SKM-1 treated with dmso at 0.1 percent for 144 hours (cell line): ENCODE measurements around the gene SNED1.

Experiments
- DNase-seq: peaks from one replicate; lab custom pipeline; 2025; ENCODE audit not compliant: unreplicated experiment; lab: John Stamatoyannopoulos, UW

SNED1 gene

DNA sequence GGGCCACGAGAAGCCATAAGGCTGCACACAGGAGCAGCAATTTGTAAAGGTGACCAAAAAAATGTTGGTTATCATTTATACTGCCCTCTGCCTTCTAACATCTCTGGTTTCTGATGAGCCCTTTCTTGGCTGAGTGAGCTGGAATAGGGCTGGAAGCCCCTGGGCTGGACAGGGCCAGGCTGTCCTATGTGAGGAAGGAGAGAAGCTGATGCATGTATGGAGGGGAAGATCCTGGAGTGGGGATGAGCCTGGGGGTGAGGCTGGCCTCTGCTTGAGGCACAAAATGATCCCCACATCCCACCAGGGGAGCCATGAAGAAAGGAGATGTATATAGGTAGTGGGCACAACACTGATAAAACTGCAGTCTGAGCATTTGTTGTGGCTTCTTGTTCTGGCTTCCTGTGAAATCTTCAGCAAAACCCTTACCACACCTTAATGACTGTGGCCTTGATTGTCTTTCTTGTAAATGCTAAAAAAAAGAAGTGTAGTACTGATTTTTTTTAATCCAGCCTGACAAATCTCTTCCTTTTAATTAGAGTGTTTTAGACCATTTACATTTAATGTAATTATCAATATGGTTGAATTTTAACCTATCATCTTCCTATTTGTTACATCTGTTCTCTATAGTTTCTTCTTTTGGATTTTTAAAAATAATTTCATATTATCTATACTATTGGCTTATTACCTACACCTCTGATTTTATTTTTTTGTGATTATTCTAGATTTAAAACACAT is 5.6 kb downstream of the SNED1 start:
- DNase-seq: no peak

DNA sequence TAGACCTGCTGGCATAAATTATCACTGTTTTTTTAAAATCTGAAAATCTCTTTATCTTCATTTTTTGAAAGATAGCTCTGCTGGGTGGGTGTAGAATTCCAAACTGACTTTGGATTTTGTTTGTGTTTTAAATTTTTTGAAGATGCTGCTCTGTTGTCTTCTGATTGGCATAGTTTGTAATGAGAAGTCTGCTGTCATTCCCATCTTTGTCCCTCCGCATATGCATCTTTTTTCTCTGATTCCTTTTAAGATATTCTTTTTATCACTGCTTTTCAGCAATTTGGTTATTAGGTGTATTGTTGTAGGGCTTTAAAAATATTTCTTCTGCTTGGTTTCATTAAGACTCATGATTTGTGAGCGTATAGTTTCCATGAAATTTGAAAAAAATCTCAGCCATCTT is 7.2 kb downstream of the SNED1 start:
- no peak for DNase-seq

DNA sequence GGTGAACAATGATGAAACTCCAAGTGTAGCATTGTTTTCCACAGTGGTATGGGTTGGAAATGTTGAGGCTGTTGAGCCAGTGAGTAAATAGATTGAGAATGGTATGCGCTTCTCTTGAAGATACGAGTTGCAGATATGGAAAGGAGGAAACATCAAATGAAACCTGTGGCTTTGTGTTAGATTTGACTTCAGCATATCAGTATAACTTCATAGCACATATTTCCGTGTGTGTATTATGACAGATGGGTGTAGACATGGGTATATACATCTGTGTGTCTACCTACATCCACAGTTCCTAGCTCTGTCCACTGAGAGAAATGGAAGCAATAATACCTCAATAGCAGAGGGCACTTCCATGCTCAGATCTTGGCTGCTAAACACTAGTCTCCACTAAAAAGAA is 8.0 kb downstream of the SNED1 start:
- DNase-seq: no peak

DNA sequence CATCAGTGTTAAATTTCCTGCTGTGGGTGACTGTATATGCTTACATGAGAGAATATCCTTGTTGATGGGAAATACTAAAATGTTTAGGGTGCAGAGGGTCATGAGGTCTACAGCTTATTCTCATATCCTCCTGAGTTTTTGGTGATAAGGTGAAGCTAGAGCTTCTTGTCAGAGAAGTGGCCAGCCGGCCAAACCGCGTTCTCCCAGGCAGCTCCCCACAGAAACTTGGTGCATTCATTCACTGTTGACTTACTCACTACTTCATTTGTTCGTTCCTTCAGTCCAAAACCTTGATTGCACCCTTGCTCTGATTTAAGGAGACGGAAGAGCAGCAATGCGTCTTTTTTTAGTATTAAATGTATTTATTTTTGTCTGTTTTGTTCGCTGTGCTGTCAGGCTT is 8.7 kb downstream of the SNED1 start:
- no peak for DNase-seq

DNA sequence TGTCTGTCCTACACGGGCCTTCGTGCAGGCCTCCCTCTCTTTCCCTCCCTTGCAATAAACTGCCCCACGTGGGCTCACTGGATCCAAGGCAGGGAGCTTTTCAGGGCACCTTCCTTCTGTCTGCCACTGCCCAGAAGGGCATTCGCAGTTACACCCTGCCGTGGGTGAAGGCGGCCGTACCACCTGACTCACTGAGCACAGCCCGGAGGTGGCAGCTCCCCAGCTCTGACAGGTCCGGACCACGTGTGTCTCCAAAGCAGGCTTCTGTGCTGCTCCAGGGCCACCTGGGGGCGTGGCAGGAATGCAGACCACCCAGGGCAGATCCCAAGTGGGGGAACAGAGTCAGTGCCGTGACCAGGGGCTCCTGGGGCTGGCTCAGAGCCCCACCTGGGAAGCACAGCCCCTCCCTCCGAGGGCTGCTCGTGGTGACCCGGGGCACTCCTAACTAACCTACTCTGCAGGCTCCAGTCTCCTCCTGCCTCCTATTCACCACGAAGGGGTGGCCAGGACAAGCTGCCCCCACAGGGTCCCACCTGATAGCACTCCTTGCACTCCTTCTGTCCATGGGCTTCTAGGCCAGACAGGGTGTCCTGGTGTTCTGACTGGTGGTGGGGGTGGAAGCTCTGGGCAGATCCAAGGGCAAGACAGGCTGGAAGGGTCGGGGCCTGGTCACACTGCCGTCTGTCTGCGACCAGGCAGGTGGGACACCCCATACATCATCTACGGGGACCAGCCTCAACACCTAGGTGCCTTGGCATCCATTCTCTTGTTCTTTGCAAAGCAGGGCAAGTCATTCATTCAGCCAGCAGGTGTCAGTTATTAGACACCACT is 9.7 kb downstream of the SNED1 start:
- DNase-seq: no peak

DNA sequence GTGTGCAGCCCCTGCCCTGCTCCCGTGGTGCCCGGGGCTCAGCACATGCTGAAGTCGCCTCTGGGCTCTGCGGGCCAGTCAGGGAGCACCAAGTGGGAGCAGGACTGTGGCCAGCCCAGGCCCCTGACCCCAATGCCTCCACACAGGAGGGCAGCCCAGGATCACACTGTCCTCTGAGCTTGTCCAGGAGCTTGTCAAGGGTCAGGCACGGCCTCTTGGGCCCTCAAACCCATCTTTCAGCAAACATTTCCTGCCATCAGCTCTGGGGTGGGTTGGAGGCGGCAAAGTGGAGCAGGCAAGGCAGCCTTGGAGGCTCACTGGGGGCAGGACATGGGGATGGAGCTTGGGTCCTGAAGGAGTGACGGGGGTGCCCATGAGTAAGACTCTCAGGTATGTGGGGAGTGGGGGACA is 10.3 kb downstream of the SNED1 start:
- no peak for DNase-seq

DNA sequence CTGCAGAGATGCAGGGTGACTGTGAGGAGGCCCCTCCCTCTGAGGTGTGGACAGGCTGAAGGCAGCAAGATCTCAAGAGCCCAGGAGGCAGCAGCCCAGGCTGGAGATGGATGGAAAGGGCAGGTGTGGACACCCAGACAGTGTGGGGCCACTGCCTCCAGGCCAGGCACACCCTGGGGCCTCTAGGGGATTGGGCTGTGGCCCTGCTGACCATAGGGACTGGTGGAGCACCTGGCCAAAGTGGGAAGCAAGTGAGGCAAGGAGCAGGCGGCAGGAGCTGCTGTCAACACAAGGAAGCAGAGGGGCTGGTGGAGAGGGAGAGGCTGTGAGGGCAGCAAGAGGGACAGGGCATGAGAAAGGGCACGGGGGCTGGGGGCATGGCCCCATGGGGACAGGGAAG is 10.8 kb downstream of the SNED1 start:
- no peak for DNase-seq

DNA sequence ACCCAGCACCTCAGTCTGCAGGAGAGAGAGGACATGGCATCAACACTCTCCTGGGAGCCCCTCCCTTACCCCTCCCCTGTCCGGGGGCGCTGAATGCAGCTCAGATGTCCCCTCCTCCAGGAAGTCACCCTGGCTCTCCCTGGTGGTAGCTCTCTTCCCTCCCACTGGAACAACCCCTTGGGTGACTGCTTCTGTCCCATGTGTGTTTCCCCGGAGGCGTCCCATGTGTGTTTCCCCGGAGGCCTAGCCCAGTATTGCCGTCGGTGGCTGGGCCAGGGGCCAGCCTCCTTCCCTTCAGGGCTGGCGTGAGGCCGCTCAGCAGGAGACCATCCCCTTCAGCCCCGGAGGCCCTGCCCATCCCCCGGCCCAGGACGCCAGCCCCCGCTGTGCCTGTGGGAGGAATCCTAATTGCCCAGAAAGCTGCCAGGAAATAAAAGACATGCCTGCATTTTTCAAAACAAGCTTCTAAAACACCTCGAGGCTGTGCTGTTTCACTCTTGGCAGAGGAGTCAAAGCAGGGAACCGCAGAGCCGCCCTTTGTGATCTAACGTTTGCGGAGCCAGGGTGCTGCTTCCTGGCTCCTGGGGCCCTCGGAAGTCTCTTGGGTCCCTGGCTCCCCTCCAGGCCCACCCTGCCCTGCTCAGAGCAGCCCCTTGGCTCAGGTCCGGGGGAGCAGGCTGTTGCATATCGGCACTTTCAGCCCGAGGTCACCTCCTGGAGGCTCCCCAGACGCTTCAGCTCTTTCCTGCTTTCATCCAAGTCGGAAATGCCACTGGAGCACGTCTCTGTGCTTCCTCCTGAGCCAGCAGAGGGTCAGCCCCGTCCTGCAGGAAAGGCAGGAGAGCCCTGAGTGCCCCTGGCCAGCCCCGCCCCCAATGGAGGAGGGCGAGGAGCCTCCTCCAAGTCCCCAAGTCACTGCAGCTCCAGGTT is 11.4 kb downstream of the SNED1 start:
- DNase-seq: no peak

DNA sequence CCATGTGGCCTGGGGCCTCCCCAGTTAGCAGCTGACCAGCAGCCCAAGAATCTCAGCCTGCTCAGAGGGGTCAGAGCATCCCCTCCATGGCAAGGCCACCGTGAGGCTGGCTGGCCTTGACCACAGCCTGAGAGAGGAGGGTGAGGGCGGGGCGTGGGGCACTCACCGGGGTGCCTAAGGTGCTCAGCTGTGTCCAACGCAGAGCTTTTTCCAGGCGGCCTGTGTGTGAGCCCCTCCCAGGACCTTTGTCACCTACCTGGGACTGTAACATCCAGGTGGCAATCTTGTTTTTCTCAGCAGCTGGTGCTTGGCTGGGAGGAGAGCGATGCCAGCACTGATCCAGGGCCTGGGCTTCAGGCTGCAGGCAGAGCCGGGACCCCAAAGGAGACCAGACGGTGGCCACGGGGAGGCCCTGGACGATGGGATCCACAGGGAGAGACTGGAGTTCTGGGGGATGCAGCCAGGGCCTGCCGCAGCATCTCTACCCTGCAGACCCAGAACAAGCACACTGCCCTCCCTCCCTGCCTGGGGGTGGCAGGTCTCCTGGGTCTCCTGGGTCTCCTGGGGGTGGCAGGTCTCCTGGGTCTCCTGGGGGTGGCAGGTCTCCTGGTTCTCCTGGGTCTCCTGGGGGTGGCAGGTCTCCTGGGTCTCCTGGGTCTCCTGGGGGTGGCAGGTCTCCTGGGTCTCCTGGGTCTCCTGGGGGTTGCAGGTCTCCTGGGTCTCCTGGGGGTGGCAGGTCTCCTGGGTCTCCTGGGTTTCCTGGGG is 12.3 kb downstream of the SNED1 start:
- DNase-seq: no peak

DNA sequence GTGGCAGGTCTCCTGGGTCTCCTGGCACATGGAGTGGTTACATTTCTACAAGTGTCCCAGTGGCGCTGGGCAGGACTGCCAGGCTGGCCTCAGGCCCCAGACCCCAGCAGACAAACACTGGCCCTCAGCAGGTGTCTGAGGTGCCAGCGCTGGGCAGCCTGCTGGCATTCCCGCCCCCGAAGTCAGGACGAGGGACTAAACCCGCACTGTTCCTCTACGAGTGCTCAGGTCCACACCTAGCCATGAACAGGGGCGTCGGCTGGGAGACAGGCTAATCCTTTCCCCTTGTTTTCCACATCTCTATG is 12.8 kb downstream of the SNED1 start:
- no peak for DNase-seq

DNA sequence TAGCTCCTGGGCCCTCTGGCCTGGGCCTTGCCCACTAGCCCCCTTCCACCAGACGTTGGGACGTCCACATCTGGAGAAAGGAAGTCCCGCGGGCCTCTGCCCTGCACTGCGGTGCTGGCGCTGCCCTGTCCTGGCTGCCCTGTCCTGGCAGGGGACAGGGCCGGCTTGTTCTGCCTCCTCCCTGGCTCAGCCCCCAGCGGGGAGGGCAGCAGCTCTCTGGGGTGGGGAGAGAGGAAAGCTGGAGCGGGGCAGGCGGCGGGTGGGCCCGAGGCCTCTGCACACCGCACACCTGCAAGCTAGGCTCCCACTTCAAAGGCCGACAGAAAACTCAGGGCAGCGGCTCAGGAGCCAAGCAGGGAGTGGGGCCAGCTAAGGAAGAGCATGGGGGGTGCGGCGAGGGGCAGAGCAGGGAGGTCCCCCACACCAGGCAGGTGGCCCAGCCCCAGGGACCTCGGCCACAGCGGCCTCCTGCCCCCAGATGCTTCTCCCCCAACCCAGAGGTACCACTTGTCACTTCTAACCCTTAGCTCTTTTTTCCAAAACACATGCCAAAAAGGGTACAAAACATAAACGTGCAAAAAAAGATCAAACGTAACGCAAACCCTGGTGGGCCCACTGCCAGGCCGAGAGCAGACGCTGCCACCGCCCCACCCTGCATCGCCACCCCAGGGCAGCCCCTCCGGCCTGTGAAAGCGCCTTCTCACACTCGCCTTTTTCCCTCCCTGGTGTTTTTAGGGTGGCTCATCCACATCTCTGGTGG is 13.5 kb downstream of the SNED1 start:
- no peak for DNase-seq

DNA sequence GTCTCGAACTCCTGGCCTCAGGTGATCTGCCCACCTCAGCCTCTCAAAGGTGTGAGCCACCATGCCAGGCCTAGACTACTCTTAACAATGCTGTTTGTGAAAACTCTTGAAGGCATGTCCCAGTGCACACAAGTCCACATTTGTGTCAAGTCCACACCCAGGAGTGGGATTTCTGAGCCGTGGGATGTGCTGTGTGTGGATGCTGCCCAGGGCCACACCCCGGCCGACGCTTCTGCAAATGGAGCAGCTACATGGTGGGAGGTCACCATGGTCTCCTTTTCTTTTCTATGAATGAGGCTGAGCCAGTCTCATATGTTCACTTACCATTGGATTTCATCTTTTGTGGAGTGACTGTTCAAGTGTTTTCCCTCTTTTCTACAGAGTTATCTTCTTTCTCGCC is 15.8 kb downstream of the SNED1 start:
- no peak for DNase-seq

DNA sequence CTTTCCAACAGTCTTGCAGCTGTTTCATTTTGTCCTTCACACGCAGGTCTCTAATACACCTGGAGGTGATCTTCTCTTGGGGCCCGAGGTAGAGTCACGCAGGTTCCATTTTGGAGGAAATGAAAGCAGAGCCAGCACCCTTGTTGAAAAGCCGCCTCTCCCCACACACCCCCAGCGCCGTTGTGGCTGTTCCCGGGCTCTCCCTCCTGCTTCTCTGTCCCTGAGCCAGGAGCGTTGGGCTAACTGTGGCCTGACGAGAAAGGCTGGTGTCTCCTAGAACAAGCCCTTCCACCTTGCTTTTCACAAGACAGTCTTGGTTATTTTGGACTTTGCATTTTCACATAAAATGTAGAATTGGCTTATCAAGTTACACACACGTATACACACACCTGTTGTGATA is 16.3 kb downstream of the SNED1 start:
- no peak for DNase-seq

DNA sequence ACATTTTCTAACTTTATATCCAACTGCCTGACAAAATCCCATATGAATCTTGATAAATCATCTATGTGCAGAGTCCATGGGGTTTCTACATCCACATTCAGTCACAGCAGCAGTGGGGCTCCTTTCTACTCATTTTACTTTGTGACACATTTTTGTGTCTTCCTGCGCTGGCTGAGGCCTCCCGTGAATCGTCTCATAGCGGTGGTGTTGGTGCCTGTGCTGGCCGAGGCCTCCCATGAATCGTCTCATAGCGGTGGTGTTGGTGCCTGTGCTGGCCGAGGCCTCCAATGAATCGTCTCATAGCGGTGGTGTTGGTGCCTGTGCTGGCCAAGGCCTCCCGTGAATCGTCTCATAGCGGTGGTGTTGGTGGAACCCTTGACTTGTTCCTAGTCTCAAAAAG is 17.0 kb downstream of the SNED1 start:
- no peak for DNase-seq

DNA sequence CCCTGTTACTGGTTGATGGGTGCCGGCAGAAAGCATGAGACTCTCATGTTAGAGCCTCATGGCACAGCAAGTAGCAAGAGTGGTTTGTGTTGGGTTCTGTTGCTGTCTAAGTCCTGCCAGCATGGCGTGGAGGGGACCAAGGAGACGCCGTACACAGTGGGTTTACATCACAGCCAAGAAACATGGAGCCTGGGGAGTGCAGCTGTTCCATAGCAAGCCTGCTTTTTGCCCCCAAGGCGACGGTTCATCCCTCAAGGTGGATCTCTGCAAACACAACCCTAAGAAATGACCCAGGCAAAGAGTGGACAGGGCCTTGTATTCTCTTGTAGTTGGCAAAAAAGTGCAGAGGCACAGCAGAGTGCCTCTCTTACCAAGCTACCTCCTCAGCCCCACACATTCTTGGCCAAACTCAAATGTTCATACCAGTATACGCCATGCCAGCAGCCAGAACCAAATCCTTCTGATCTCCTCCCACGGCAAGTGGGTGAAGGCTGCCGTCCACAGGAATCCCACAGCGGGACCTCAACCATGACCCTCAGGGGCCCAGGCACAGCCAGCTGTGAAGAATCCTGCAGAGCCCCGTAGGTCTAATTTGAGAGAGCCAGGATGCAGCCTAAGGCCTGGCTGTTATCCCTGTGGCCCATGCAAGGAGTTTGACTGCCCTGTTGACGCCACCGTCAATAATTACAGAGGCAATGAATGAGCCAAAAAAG is 19.0 kb downstream of the SNED1 start:
- no peak for DNase-seq

DNA sequence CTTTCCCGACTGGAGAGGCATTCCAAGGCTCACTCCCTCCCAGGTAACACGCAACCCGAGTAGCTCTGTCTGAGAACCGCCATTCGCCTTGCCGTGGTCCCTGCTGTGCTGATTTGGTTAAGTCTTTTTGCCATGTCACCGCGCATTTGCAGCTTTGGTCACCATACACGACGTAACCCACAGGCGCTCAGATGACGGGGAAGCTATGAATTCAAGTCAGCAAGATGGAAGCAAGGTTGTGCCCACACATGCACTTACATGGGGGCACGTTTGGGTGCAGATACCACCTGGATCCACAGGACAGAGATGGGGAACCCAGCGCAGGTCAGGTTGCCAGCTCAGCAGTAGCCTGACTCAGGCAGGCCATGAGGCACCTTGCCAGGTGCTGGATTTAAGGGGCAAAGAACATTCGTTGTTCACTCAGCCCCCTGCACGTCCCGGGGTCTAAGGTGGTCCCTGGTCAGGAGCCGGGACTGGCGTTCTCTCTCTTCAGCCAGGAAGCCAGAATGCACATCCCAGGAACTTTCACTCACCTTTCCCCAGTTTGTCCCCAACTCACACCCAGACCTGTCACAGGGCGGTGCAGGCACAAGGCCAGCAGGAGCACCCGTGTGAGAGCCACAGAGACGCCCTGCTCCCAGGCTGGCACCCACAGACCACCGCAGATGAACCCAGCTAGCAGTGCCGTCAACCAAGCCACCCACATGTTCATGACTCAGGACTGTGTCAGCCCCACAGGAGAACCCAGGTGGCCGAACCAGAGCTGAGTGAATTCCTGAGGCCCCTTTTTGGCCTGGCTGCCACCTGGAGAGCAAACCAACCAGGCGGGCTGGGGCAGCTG is 19.9 kb downstream of the SNED1 start:
- DNase-seq: no peak

DNA sequence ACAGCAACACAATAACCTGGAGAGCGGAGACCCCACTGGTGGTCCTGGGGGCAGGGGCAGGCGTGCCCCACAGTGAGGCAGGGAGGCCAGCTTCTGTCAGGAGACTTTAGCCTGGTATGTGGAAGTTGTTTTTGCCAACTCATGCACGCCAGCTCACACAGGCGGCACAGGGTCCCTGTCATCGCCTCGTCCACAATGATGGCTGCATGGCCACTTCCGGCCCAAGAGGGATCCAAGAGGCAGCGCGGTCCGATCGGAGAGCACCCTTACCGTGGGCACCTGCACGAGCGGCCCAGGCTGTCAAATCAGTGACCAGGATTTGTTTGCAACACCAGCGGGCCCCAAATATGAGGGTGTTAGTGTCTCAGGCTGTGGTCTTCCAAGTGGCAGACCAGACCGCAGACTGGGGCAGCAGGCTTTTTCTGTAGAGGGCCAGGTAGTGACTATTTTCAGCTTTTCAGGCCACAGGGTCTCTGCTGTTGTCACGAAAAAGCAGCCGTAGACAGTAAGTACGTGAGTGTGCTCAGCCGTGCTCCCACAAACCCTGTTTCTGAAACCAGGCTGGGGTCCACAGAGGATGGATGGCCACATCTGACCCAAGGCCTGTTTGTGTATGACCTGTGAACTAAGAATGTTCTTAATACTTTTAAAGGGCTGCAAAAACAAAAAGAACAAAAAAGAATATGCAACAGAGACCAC is 21.2 kb downstream of the SNED1 start:
- DNase-seq: no peak

DNA sequence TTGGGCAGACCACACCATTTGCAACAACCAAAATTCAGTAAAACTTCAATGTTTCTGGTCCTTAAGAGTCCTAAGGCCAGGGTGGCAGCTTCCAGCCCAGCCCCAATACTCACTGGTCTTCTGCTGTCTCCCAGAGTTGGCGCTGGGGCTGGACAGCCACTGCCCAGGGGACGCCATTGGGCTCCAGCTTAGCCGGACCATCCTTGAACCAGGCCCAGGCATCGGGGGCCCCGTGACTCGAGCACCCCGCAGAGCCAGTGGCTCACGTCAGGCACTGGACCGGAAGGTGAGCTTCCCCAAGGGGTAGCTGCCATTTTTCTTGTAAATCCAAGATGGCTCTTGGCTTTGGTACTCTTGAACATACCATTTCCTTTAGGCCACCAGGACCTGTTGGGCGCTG is 21.8 kb downstream of the SNED1 start:
- no peak for DNase-seq
